ENCODE results near the gene FSTL4. TPM values are rescaled to one million over a fixed set of nuclear protein-coding genes. Genes with fewer than 3 reads are reported as not detected.

Gene FSTL4
- total RNA-seq, 1 experiment from 2014 or later, result 2.7 TPM

DNA sequence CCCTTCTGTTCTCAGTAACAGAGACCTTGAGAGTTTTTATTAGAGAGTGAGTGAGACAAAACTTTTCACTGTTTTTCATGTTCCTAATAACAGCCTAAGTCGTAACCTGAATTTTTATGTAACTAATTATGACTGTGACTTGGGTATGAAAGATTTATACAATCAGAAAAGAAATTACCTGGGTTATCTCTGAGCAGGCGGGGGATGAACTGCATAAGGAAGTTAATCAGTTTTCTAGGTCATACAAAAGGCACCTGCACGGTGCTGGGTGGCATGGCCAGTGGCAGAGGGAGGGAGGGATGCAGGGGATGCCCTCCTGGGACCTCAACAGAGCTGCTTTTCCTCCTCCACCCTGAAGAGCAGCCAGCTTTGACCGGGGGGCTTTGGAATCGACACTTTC lies 340.7 kb downstream of the FSTL4 start:
- Mint-ChIP-seq H3K4me1 (ENCODE audit: low read depth, unreplicated experiment) (peaks cover 11% of the 10 kb centered on the region), H3K27ac (ENCODE audit: unreplicated experiment) (no peak overlapping the region), H3K27me3 (ENCODE audit: insufficient read depth, unreplicated experiment) (no peaks in the 10 kb centered on the region), H3K9me3 (ENCODE audit: unreplicated experiment) (no peaks in the 10 kb centered on the region), H3K36me3 (ENCODE audit: insufficient read depth, unreplicated experiment) (peaks cover 5% of the 10 kb centered on the region), H3K4me3 (ENCODE audit: unreplicated experiment) (no peak overlapping the region)
- intact Hi-C loops (cut with micrococcal nuclease; ENCODE audit: unreplicated experiment), result no loop called here
- TF ChIP-seq, protein P1, sequence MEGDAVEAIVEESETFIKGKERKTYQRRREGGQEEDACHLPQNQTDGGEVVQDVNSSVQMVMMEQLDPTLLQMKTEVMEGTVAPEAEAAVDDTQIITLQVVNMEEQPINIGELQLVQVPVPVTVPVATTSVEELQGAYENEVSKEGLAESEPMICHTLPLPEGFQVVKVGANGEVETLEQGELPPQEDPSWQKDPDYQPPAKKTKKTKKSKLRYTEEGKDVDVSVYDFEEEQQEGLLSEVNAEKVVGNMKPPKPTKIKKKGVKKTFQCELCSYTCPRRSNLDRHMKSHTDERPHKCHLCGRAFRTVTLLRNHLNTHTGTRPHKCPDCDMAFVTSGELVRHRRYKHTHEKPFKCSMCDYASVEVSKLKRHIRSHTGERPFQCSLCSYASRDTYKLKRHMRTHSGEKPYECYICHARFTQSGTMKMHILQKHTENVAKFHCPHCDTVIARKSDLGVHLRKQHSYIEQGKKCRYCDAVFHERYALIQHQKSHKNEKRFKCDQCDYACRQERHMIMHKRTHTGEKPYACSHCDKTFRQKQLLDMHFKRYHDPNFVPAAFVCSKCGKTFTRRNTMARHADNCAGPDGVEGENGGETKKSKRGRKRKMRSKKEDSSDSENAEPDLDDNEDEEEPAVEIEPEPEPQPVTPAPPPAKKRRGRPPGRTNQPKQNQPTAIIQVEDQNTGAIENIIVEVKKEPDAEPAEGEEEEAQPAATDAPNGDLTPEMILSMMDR (IDR thresholded peaks at IDR 0.05; ENCODE audit: insufficient read depth in 1 of 2, low read depth in 1 of 2, low read length in 1 of 2, severe bottlenecking in 1 of 2, unreplicated experiment in 1 of 2), result no peak
- Histone ChIP-seq H3K27me3 (replicated peaks; ENCODE audit: control insufficient read depth, insufficient read depth, low read length) (no peaks in the 10 kb centered on the region), H3K9me3 (no peaks in the 10 kb centered on the region), H3K4me1 (peaks cover 16% of the 10 kb centered on the region), H3K4me3 (ENCODE audit: low read depth, low read length) (no peak overlapping the region), H3K36me3 (ENCODE audit: control insufficient read depth, insufficient read depth, low read length) (no peaks in the 10 kb centered on the region)
- no peak for DNase-seq
- ChIA-PET POLR2A (no interaction called here), CTCF (no interaction called here)
- no TSS peak for BruUV-seq (replicated peaks)

DNA sequence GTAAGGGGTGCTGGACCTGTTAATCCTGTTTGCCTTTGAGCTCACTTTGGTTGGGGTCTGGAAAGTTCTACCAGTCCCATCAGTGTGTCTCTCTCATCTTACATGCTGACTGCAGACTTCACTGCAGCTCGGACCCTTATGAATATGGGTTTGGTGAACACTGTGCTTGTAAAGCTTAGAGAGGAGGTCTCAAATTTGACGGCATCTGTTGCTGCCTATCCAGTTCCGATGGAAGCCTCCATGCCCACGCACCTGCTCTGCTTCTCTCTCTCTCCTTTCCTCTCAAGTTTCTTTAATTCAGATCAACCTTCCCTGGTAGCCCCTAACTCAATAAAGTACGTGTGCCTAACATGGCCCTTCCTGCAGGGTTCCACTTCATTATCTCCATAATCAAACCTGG lies 342.6 kb downstream of the FSTL4 start:
- POLR2A ChIA-PET, result no interaction called here

DNA sequence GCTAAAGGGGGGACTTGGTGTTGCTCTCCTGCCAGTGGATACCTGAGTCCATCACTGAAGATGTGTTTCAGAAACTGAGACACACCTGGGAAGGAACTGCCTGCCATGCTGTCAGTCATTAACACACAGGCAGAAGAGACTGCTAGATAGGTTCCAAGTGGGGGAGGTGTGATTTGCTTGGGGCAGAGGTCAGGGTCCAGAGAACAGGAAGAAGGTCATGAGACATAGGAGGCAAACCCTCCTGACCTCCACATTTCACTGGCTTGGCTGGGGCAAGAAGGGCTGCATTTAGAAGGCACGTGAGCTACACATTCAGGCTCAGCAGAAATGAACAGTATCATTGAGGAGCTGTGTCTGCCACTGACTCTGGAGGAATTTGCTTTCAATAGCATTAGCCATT lies 344.7 kb downstream of the FSTL4 start:
- ChIA-PET POLR2A (no interaction called here), CTCF (no interaction called here)
- H3K27me3 ChIP-seq (replicated peaks; ENCODE audit: control insufficient read depth, insufficient read depth, low read length), result no peaks in the 10 kb centered on the region
- TF ChIP-seq, protein P1 (IDR thresholded peaks at IDR 0.05; ENCODE audit: insufficient read depth in 1 of 2, low read depth in 1 of 2, low read length in 1 of 2, severe bottlenecking in 1 of 2, unreplicated experiment in 1 of 2), result no peak
- H3K9me3 Mint-ChIP-seq (ENCODE audit: unreplicated experiment), result no peaks in the 10 kb centered on the region
- peaks cover 6% of the 10 kb centered on the region for H3K36me3 Mint-ChIP-seq (ENCODE audit: insufficient read depth, unreplicated experiment)
- peak; percentile 29 to 48 for DNase-seq
- no peak overlapping the region for H3K4me3 Mint-ChIP-seq (ENCODE audit: unreplicated experiment)
- no peaks in the 10 kb centered on the region for H3K36me3 ChIP-seq (ENCODE audit: control insufficient read depth, insufficient read depth, low read length)
- no peaks in the 10 kb centered on the region for H3K27me3 Mint-ChIP-seq (ENCODE audit: insufficient read depth, unreplicated experiment)
- intact Hi-C loops (cut with micrococcal nuclease; ENCODE audit: unreplicated experiment), result no loop called here
- H3K27ac Mint-ChIP-seq (ENCODE audit: unreplicated experiment), result no peak overlapping the region
- peaks cover 8% of the 10 kb centered on the region; the same call in 1 of the 2 replicates for H3K4me1 ChIP-seq
- no TSS peak for BruUV-seq (replicated peaks)
- H3K4me1 Mint-ChIP-seq (ENCODE audit: low read depth, unreplicated experiment), result peaks cover 5% of the 10 kb centered on the region
- no peak overlapping the region for H3K4me3 ChIP-seq (ENCODE audit: low read depth, low read length)
- H3K9me3 ChIP-seq, result no peaks in the 10 kb centered on the region

More for the DNA sequence above, 342.6 kb downstream of the FSTL4 start:
- intact Hi-C loops (cut with micrococcal nuclease; ENCODE audit: unreplicated experiment), result no loop called here
- TF ChIP-seq, protein P1 (IDR thresholded peaks at IDR 0.05; ENCODE audit: insufficient read depth in 1 of 2, low read depth in 1 of 2, low read length in 1 of 2, severe bottlenecking in 1 of 2, unreplicated experiment in 1 of 2), result no peak
- H3K9me3 ChIP-seq, result no peaks in the 10 kb centered on the region
- H3K36me3 ChIP-seq (ENCODE audit: control insufficient read depth, insufficient read depth, low read length), result no peaks in the 10 kb centered on the region
- peaks cover 11% of the 10 kb centered on the region for H3K4me1 ChIP-seq
- Mint-ChIP-seq H3K27ac (ENCODE audit: unreplicated experiment) (no peak overlapping the region), H3K36me3 (ENCODE audit: insufficient read depth, unreplicated experiment) (peaks cover 6% of the 10 kb centered on the region), H3K27me3 (ENCODE audit: insufficient read depth, unreplicated experiment) (no peaks in the 10 kb centered on the region), H3K9me3 (ENCODE audit: unreplicated experiment) (no peaks in the 10 kb centered on the region), H3K4me3 (ENCODE audit: unreplicated experiment) (no peak overlapping the region), H3K4me1 (ENCODE audit: low read depth, unreplicated experiment) (peaks cover 10% of the 10 kb centered on the region)
- no peak overlapping the region for H3K4me3 ChIP-seq (ENCODE audit: low read depth, low read length)
- no peaks in the 10 kb centered on the region for H3K27me3 ChIP-seq (replicated peaks; ENCODE audit: control insufficient read depth, insufficient read depth, low read length)
- CTCF ChIA-PET, result no interaction called here
- BruUV-seq (replicated peaks), result no TSS peak
- no peak for DNase-seq
